Keratinocyte (primary cell): ENCODE data around the gene TRDN.

Experiments used
- CTCF ChIP-seq, 3 experiments: IDR thresholded peaks in 1 of 3; conservative IDR thresholded peaks in 1 of 3; optimal IDR thresholded peaks in 1 of 3; 2 replicates in 2 of 3; 3 replicates in 1 of 3; pipeline versions ENCODE3 to v1.5.1; 2011; ENCODE audit warnings: low read length in 3 of 3, mild to moderate bottlenecking in 3 of 3, moderate library complexity in 2 of 3, control low read depth in 1 of 3, inconsistent platforms in 1 of 3; ENCODE audit not compliant: insufficient read depth in 2 of 3; ENCODE audit errors: extremely low read depth in 1 of 3
- EZH2 ChIP-seq: IDR thresholded peaks from one replicate; pipeline ENCODE4 v1.6.1; 2012; ENCODE audit warnings: inconsistent platforms, mild to moderate bottlenecking, low read length, moderate library complexity

DNA sequence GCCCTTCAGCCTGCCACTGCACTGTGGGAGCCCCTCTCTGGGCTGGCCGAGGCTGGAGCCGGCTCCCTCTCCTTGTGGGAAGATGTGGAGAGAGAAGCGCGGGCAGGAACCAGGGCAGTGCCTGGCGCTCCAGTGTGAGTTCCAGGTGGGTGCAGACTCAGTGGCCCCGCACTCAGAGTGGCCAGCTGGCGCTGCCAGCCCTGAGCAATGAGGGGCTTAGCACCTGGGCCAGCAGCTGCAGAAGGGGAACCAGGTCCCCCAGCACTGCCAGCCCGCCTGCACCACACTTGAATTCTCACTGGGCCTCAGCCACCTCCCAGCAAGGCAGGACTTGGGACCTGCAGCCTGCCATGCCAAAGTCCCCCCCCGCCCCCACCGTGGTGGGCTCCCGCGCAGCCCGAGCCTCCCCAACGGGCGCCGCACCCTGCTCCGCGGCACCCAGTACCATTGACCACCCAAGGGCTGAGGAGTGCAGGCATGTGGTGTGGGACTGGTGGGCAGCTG, 434.8 kb downstream of the TRDN start:
- no peak for TF ChIP-seq CTCF (optimal IDR thresholded peaks at IDR 0.05 in 1 of 3, IDR thresholded peaks at IDR 0.05 in 1 of 3, conservative IDR thresholded peaks at IDR 0.05 in 1 of 3; ENCODE audit: extremely low read depth in 1 of 3, insufficient read depth in 2 of 3, low read length in 3 of 3)
- no peak for TF ChIP-seq EZH2
